ENCODE results near the gene ERBB2. TPM values are rescaled to one million over a fixed set of nuclear protein-coding genes. Genes with fewer than 3 reads are reported as not detected.

The ERBB2 gene
- total and polyA plus RNA-seq, 9 of the 15 experiments (the other 6 are each of a cell fraction or from before 2014, with no cell fraction given) = 0.74 to 5.6 (median 3.3) TPM

DNA sequence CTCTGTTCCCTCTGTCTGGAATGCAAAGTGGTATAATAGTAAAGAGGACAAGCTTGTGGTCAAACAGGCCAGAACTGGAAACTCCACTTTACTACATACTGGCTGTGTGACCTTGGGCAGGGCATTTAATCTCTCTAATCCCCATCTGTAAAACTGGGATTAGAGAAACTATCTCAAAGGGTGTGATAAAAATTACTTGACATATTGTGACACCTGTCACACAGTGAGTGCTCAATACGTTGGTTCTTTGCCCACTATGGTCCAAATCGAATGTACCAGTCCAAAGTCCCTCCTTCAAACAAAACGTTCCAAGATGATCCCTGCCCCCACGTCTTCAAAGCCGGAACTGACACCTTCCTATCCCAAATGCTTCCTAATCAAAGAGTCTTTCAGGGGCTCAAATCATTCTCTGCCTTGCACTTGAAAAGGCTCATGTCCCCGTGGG, 12.7 kb upstream of the ERBB2 start:
- intact Hi-C loops (cut with micrococcal nuclease) = loop anchor here (5.0 kb wide), 1 partner anchor 45 kb away; the partner anchor contains the start of gene MIEN1
- peak overlapping the region; percentile 78 for H3K27ac ChIP-seq (ENCODE audit: extremely low read depth, low read depth, low read length)
- H3K4me2 ChIP-seq (ENCODE audit: insufficient read depth, low read length) = peak overlapping the region; percentile 95
- TSS peak; percentile 84 for BruUV-seq (replicated peaks)
- 23% methylated on average over 6 of the region's 6 CpGs for WGBS (ENCODE audit: insufficient coverage, low coverage, missing lambda C conversion rate)
- H3K4me1 ChIP-seq (replicated peaks in 1 of 2; ENCODE audit: control insufficient read depth in 2 of 2, insufficient read depth in 2 of 2, low read length in 2 of 2) = peaks cover 16 to 20% of the 10 kb centered on the region in 2 experiments; a peak in 4 of 5 replicates
- CTCF ChIA-PET (ENCODE audit: low intra/inter-chr PET ratio) = interaction anchor here (0.5 to 1.3 kb wide), 3 partner anchors 65 to 288 kb away, joined by 3 to 4 read pairs (median 3); no protein-coding TSS in a partner anchor
- in situ Hi-C loops (cut with MboI) = no loop called here
- DNase-seq (ENCODE audit: extremely low read depth in 1 of 4, low spot score in 3 of 4) = peak in 1 of 4 experiments; percentile 26
- no peaks in the 10 kb centered on the region for H3K36me3 ChIP-seq (ENCODE audit: control insufficient read depth, insufficient read depth, low read length)
- H3K9me1 ChIP-seq (ENCODE audit: control insufficient read depth, insufficient read depth, low read length) = no peaks in the 10 kb centered on the region
- no peak for FAIRE-seq
- H2AFZ ChIP-seq (ENCODE audit: low read depth, low read length) = peak overlapping the region; percentile 87
- no peak for ATAC-seq
- peak overlapping the region; percentile 50 for H3K4me3 ChIP-seq
- H3K79me2 ChIP-seq (ENCODE audit: control insufficient read depth, insufficient read depth, low read length) = peaks cover 7% of the 10 kb centered on the region; the same call in 2 of the 3 replicates
- H3K27me3 ChIP-seq (ENCODE audit: control insufficient read depth in 2 of 2, insufficient read depth in 2 of 2, low read length in 2 of 2) = no peaks in the 10 kb centered on the region
- no peaks in the 10 kb centered on the region for H3K9me3 ChIP-seq (replicated peaks; ENCODE audit: control insufficient read depth, insufficient read depth, low read depth, low read length)
- H4K20me1 ChIP-seq (replicated peaks; ENCODE audit: control insufficient read depth, insufficient read depth, low read length) = no peaks in the 10 kb centered on the region
- H3K9ac ChIP-seq (ENCODE audit: insufficient read depth in 1 of 2, low read depth in 2 of 2, low read length in 2 of 2) = peak overlapping the region; percentile 23 to 75; a peak in 3 of 4 replicates
- POLR2A ChIA-PET = interaction anchor here (0.6 to 2.0 kb wide), 3 partner anchors 9 to 226 kb away, joined by 3 to 16 read pairs (median 5); partner anchors contain the start of gene CDK12
- no peak for TF ChIP-seq ELF1 (tag; IDR thresholded peaks at IDR 0.05)
- peak; percentile 17; the same call in 1 of the 2 replicates for TF ChIP-seq DPF2 (IDR thresholded peaks at IDR 0.05)
- TF ChIP-seq CBFA2T3 (IDR thresholded peaks at IDR 0.05) = peak; percentile 17; the same call in 1 of the 2 replicates
- TF ChIP-seq, protein P1, sequence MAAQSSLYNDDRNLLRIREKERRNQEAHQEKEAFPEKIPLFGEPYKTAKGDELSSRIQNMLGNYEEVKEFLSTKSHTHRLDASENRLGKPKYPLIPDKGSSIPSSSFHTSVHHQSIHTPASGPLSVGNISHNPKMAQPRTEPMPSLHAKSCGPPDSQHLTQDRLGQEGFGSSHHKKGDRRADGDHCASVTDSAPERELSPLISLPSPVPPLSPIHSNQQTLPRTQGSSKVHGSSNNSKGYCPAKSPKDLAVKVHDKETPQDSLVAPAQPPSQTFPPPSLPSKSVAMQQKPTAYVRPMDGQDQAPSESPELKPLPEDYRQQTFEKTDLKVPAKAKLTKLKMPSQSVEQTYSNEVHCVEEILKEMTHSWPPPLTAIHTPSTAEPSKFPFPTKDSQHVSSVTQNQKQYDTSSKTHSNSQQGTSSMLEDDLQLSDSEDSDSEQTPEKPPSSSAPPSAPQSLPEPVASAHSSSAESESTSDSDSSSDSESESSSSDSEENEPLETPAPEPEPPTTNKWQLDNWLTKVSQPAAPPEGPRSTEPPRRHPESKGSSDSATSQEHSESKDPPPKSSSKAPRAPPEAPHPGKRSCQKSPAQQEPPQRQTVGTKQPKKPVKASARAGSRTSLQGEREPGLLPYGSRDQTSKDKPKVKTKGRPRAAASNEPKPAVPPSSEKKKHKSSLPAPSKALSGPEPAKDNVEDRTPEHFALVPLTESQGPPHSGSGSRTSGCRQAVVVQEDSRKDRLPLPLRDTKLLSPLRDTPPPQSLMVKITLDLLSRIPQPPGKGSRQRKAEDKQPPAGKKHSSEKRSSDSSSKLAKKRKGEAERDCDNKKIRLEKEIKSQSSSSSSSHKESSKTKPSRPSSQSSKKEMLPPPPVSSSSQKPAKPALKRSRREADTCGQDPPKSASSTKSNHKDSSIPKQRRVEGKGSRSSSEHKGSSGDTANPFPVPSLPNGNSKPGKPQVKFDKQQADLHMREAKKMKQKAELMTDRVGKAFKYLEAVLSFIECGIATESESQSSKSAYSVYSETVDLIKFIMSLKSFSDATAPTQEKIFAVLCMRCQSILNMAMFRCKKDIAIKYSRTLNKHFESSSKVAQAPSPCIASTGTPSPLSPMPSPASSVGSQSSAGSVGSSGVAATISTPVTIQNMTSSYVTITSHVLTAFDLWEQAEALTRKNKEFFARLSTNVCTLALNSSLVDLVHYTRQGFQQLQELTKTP (IDR thresholded peaks at IDR 0.05; ENCODE audit: low read depth in 1 of 2, partially characterized antibody in 2 of 2) = peak in 1 of 2 experiments; percentile 60
- 0 out of 2 replicates have a peak, but pooled peaks have one; percentile 37 for TF ChIP-seq NBN (IDR thresholded peaks at IDR 0.05; ENCODE audit: low read depth)
- TF ChIP-seq, protein P2, sequence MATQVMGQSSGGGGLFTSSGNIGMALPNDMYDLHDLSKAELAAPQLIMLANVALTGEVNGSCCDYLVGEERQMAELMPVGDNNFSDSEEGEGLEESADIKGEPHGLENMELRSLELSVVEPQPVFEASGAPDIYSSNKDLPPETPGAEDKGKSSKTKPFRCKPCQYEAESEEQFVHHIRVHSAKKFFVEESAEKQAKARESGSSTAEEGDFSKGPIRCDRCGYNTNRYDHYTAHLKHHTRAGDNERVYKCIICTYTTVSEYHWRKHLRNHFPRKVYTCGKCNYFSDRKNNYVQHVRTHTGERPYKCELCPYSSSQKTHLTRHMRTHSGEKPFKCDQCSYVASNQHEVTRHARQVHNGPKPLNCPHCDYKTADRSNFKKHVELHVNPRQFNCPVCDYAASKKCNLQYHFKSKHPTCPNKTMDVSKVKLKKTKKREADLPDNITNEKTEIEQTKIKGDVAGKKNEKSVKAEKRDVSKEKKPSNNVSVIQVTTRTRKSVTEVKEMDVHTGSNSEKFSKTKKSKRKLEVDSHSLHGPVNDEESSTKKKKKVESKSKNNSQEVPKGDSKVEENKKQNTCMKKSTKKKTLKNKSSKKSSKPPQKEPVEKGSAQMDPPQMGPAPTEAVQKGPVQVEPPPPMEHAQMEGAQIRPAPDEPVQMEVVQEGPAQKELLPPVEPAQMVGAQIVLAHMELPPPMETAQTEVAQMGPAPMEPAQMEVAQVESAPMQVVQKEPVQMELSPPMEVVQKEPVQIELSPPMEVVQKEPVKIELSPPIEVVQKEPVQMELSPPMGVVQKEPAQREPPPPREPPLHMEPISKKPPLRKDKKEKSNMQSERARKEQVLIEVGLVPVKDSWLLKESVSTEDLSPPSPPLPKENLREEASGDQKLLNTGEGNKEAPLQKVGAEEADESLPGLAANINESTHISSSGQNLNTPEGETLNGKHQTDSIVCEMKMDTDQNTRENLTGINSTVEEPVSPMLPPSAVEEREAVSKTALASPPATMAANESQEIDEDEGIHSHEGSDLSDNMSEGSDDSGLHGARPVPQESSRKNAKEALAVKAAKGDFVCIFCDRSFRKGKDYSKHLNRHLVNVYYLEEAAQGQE (IDR thresholded peaks at IDR 0.05; ENCODE audit: borderline replicate concordance) = peak; percentile 49
- TF ChIP-seq, protein P2 (CRISPR knock-in tag; IDR thresholded peaks at IDR 0.05; ENCODE audit: low read depth) = no peak
